HepG2 (cell line): ENCODE results near the gene SLC4A11. TPM values are rescaled to one million over a fixed set of nuclear protein-coding genes. Genes with fewer than 3 reads are reported as not detected.

Experiments
- ATAD3A ChIP-seq: sonication (generic); formaldehyde crosslinking; IDR thresholded peaks from 2 replicates; pipeline ENCODE4 v1.4.0; 2020; ENCODE audit warnings: missing genetic modification reagents
- CBX2 ChIP-seq, 2 experiments: fragments of 200-600 bp in 1 of 2; sonication (generic); formaldehyde crosslinking in 1 of 2; IDR thresholded peaks; 2 replicates each; pipeline versions ENCODE4 v1.7.0 to v1.8.1; 2018 to 2022; ENCODE audit warnings: low read depth in 2 of 2, low read length in 1 of 2, mild to moderate bottlenecking in 1 of 2, missing genetic modification reagents in 1 of 2
- EEA1 ChIP-seq: sonication (generic); formaldehyde crosslinking; IDR thresholded peaks from 2 replicates; pipeline ENCODE4 v1.5.1; 2020; ENCODE audit warnings: mild to moderate bottlenecking, missing genetic modification reagents, borderline replicate concordance
- ELF1 ChIP-seq: sonication (generic); formaldehyde crosslinking; IDR thresholded peaks from 2 replicates; pipeline ENCODE4 v1.4.0; 2020; ENCODE audit warnings: missing genetic modification reagents
- IKZF1 ChIP-seq: fragments of 450-650 bp; IDR thresholded peaks from 2 replicates; pipeline ENCODE4 v1.7.1; 2016
- KAT7 ChIP-seq: IDR thresholded peaks from 2 replicates; pipeline ENCODE4 v1.6.1; 2018; ENCODE audit warnings: borderline replicate concordance, missing compliant biosample characterization
- MLLT10 ChIP-seq: sonication (generic); formaldehyde crosslinking; IDR thresholded peaks from 2 replicates; pipeline ENCODE4 v1.4.0; 2020; ENCODE audit warnings: missing genetic modification reagents
- PHF8 ChIP-seq: sonication (generic); formaldehyde crosslinking; IDR thresholded peaks from 2 replicates; pipeline ENCODE4 v1.5.0; 2020; ENCODE audit warnings: missing genetic modification reagents
- SAFB2 ChIP-seq: sonication (generic); formaldehyde crosslinking; IDR thresholded peaks from 2 replicates; pipeline ENCODE4 v1.5.1; 2020; ENCODE audit warnings: missing genetic modification reagents, low read depth, mild to moderate bottlenecking, borderline replicate concordance
- ZNF263 ChIP-seq: sonication (generic); formaldehyde crosslinking; IDR thresholded peaks from 2 replicates; pipeline ENCODE4 v1.4.0; 2020; ENCODE audit warnings: missing genetic modification reagents
- ZNF543 ChIP-seq: sonication (generic); formaldehyde crosslinking; IDR thresholded peaks from 2 replicates; pipeline ENCODE4 v1.4.0; 2020; ENCODE audit warnings: mild to moderate bottlenecking, missing genetic modification reagents
- ZNF580 ChIP-seq: IDR thresholded peaks from 2 replicates; pipeline ENCODE4 v1.6.1; 2016; ENCODE audit warnings: low read depth, borderline replicate concordance
- ZNF672 ChIP-seq: sonication (generic); formaldehyde crosslinking; IDR thresholded peaks from 2 replicates; pipeline ENCODE4 v1.8.1; 2022; ENCODE audit warnings: missing genetic modification reagents
- ZNF674 ChIP-seq: sonication (generic); formaldehyde crosslinking; IDR thresholded peaks from 2 replicates; pipeline ENCODE4 v1.5.0; 2020; ENCODE audit warnings: low read depth, mild to moderate bottlenecking, missing genetic modification reagents
- ZNF777 ChIP-seq: sonication (generic); formaldehyde crosslinking; IDR thresholded peaks from 2 replicates; pipeline ENCODE4 v1.4.0; 2020; ENCODE audit warnings: missing genetic modification reagents
- ZNF781 ChIP-seq: sonication (generic); formaldehyde crosslinking; IDR thresholded peaks from 2 replicates; pipeline ENCODE4 v1.5.1; 2020; ENCODE audit warnings: borderline replicate concordance, mild to moderate bottlenecking, missing genetic modification reagents; ENCODE audit errors: not compliant biosample characterization
- polyA plus RNA-seq, 8 experiments: library from polyadenylated mRNA; depleted of rRNA in 3 of 8; stranded (reverse) in 7 of 8; unstranded in 1 of 8; fragments of >200 nt; fragmentation: Illumina TruSeq in 4 of 8; extraction: Trizol in 4 of 8; gene quantifications; 2 replicates each; pipeline versions ENCODE4 v1.2.1 to v1.2.3, GENCODE V29; 2011 to 2016; ENCODE audit warnings: low read depth in 4 of 8, missing spikeins in 1 of 8, mixed read lengths in 1 of 8; ENCODE audit not compliant: insufficient read depth in 1 of 8
- total RNA-seq, 5 experiments: library from RNA; depleted of rRNA; stranded (reverse); fragments of >200 nt; fragmentation: Illumina TruSeq; extraction: Trizol; gene quantifications; 2 replicates each; pipeline ENCODE4 v1.2.3, GENCODE V29; 2016; ENCODE audit warnings: low read depth in 1 of 5
- TF ChIP-seq, protein P1 (sequence below): sonication (generic); formaldehyde crosslinking; IDR thresholded peaks from 2 replicates; pipeline ENCODE4 v1.4.0; 2020; ENCODE audit warnings: missing genetic modification reagents, borderline replicate concordance
- TF ChIP-seq, protein P2 (sequence below): sonication (generic); formaldehyde crosslinking; IDR thresholded peaks from 2 replicates; pipeline ENCODE4 v1.5.0; 2020; ENCODE audit warnings: mild to moderate bottlenecking, missing genetic modification reagents
- TF ChIP-seq, protein P3 (sequence below): IDR thresholded peaks from 2 replicates; pipeline ENCODE4 v1.6.1; 2018; ENCODE audit warnings: missing genetic modification reagents, mild to moderate bottlenecking, missing compliant biosample characterization
- TF ChIP-seq, protein P4 (sequence below): sonication (generic); formaldehyde crosslinking; IDR thresholded peaks from 2 replicates; pipeline ENCODE4 v1.5.0; 2020; ENCODE audit warnings: missing genetic modification reagents, mild to moderate bottlenecking, borderline replicate concordance

SLC4A11 gene
- total and polyA plus RNA-seq, 2 of the 13 experiments (the other 11 are each of a cell fraction or from before 2014, with no cell fraction given) = 3.9 to 27.0 TPM

GRCh38 chr20:3177746-3178485 lies 61.1 kb downstream of the SLC4A11 start (continued):
- TF ChIP-seq, protein P1, sequence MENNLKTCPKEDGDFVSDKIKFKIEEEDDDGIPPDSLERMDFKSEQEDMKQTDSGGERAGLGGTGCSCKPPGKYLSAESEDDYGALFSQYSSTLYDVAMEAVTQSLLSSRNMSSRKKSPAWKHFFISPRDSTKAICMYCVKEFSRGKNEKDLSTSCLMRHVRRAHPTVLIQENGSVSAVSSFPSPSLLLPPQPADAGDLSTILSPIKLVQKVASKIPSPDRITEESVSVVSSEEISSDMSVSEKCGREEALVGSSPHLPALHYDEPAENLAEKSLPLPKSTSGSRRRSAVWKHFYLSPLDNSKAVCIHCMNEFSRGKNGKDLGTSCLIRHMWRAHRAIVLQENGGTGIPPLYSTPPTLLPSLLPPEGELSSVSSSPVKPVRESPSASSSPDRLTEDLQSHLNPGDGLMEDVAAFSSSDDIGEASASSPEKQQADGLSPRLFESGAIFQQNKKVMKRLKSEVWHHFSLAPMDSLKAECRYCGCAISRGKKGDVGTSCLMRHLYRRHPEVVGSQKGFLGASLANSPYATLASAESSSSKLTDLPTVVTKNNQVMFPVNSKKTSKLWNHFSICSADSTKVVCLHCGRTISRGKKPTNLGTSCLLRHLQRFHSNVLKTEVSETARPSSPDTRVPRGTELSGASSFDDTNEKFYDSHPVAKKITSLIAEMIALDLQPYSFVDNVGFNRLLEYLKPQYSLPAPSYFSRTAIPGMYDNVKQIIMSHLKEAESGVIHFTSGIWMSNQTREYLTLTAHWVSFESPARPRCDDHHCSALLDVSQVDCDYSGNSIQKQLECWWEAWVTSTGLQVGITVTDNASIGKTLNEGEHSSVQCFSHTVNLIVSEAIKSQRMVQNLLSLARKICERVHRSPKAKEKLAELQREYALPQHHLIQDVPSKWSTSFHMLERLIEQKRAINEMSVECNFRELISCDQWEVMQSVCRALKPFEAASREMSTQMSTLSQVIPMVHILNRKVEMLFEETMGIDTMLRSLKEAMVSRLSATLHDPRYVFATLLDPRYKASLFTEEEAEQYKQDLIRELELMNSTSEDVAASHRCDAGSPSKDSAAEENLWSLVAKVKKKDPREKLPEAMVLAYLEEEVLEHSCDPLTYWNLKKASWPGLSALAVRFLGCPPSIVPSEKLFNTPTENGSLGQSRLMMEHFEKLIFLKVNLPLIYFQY (CRISPR knock-in tag) = no peak
- TF ChIP-seq SAFB2 (CRISPR knock-in tag) (0 out of 2 replicates have a peak, but pooled peaks have one; percentile 27), ZNF781 (no peak), ATAD3A (CRISPR knock-in tag) (no peak), ZNF543 (no peak), MLLT10 (CRISPR knock-in tag) (no peak), IKZF1 (no peak), KAT7 (CRISPR knock-in tag) (no peak), ZNF263 (CRISPR knock-in tag) (peak; percentile 58; the same call in 1 of the 2 replicates), ZNF580 (CRISPR knock-in tag) (no peak), CBX2 (IDR thresholded peaks at IDR 0.05; ENCODE audit: low read depth, low read length) (no peak), CBX2 (CRISPR knock-in tag; IDR thresholded peaks at IDR 0.05; ENCODE audit: low read depth) (no peak), EEA1 (CRISPR knock-in tag) (no peak), ZNF672 (CRISPR knock-in tag) (no peak), ZNF674 (CRISPR knock-in tag) (no peak), ELF1 (no peak), ZNF777 (CRISPR knock-in tag) (no peak), PHF8 (CRISPR knock-in tag) (no peak)
- TF ChIP-seq, protein P2, sequence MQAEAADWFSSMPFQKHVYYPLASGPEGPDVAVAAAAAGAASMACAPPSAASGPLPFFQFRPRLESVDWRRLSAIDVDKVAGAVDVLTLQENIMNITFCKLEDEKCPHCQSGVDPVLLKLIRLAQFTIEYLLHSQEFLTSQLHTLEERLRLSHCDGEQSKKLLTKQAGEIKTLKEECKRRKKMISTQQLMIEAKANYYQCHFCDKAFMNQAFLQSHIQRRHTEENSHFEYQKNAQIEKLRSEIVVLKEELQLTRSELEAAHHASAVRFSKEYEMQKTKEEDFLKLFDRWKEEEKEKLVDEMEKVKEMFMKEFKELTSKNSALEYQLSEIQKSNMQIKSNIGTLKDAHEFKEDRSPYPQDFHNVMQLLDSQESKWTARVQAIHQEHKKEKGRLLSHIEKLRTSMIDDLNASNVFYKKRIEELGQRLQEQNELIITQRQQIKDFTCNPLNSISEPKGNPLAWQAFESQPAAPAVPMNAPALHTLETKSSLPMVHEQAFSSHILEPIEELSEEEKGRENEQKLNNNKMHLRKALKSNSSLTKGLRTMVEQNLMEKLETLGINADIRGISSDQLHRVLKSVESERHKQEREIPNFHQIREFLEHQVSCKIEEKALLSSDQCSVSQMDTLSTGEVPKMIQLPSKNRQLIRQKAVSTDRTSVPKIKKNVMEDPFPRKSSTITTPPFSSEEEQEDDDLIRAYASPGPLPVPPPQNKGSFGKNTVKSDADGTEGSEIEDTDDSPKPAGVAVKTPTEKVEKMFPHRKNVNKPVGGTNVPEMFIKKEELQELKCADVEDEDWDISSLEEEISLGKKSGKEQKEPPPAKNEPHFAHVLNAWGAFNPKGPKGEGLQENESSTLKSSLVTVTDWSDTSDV (CRISPR knock-in tag) = no peak
- TF ChIP-seq, protein P3, sequence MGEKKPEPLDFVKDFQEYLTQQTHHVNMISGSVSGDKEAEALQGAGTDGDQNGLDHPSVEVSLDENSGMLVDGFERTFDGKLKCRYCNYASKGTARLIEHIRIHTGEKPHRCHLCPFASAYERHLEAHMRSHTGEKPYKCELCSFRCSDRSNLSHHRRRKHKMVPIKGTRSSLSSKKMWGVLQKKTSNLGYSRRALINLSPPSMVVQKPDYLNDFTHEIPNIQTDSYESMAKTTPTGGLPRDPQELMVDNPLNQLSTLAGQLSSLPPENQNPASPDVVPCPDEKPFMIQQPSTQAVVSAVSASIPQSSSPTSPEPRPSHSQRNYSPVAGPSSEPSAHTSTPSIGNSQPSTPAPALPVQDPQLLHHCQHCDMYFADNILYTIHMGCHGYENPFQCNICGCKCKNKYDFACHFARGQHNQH (CRISPR knock-in tag) = 0 out of 2 replicates have a peak, but pooled peaks have one; percentile 23
- TF ChIP-seq, protein P4, sequence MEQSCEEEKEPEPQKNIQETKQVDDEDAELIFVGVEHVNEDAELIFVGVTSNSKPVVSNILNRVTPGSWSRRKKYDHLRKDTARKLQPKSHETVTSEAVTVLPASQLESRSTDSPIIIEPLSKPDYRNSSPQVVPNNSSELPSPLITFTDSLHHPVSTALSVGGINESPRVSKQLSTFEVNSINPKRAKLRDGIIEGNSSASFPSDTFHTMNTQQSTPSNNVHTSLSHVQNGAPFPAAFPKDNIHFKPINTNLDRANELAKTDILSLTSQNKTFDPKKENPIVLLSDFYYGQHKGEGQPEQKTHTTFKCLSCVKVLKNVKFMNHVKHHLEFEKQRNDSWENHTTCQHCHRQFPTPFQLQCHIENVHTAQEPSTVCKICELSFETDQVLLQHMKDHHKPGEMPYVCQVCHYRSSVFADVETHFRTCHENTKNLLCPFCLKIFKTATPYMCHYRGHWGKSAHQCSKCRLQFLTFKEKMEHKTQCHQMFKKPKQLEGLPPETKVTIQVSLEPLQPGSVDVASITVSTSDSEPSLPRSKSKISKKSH (CRISPR knock-in tag) = no peak
